Measurements from ENCODE around the gene SLC1A2.

The SLC1A2 gene

GRCh38 chr11:35459489-35459888, 40.1 kb upstream of the SLC1A2 start:
- TF ChIP-seq CTCF (IDR thresholded peaks at IDR 0.05; ENCODE audit: insufficient read depth, low read length, poor library complexity, severe bottlenecking): no peak
- H3K27me3 ChIP-seq (replicated peaks; ENCODE audit: control insufficient read depth, insufficient read depth, low read length): no peaks in the 10 kb centered on the region; the same call in 1 of the 2 replicates
- no peak for DNase-seq (ENCODE audit: extremely low read depth, insufficient read length)
- H3K4me3 ChIP-seq (replicated peaks; ENCODE audit: low read depth, low read length): no peak overlapping the region
- no peaks in the 10 kb centered on the region for H3K36me3 ChIP-seq (ENCODE audit: control insufficient read depth, insufficient read depth, low read length)

- Histone ChIP-seq H3K4me3 (replicated peaks; ENCODE audit: low read depth, low read length) (no peak overlapping the region), H3K36me3 (ENCODE audit: control insufficient read depth, insufficient read depth, low read length) (no peaks in the 10 kb centered on the region), H3K27me3 (replicated peaks; ENCODE audit: control insufficient read depth, insufficient read depth, low read length) (no peaks in the 10 kb centered on the region; the same call in 1 of the 2 replicates)
- DNase-seq (ENCODE audit: extremely low read depth, insufficient read length): no peak
- TF ChIP-seq CTCF (IDR thresholded peaks at IDR 0.05; ENCODE audit: insufficient read depth, low read length, poor library complexity, severe bottlenecking): no peak
Observed at GRCh38 chr11:35458846-35459245, 39.5 kb upstream of the SLC1A2 start.

DNA sequence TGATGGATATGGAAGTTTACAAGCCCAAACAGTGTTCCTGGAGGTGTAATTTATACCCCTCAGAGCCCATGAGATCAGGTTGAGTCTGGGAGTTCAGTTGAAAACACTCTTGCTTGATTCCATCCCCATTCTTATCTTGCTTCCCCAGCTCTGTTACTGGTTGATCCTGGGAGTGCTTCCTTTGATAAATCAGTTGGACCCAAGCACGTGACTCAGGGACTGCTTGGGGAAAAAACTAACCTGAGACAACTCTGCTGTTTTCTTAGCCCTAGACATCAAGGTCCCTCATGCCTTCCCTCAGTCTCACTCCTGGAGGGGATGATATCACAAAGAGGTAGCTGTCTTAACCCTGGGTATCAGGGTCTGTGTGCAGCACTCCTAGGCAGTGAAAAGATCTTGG, 35.0 kb upstream of the SLC1A2 start:
- TF ChIP-seq CTCF (IDR thresholded peaks at IDR 0.05; ENCODE audit: insufficient read depth, low read length, poor library complexity, severe bottlenecking): no peak
- Histone ChIP-seq H3K4me3 (replicated peaks; ENCODE audit: low read depth, low read length) (no peak overlapping the region), H3K27me3 (replicated peaks; ENCODE audit: control insufficient read depth, insufficient read depth, low read length) (no peaks in the 10 kb centered on the region; the same call in 1 of the 2 replicates), H3K36me3 (ENCODE audit: control insufficient read depth, insufficient read depth, low read length) (no peaks in the 10 kb centered on the region)
- DNase-seq (ENCODE audit: extremely low read depth, insufficient read length): no peak

- Histone ChIP-seq H3K4me3 (replicated peaks; ENCODE audit: low read depth, low read length) (no peak overlapping the region), H3K27me3 (replicated peaks; ENCODE audit: control insufficient read depth, insufficient read depth, low read length) (peaks cover 2% of the 10 kb centered on the region; the same call in 1 of the 2 replicates), H3K36me3 (ENCODE audit: control insufficient read depth, insufficient read depth, low read length) (no peaks in the 10 kb centered on the region)
- DNase-seq (ENCODE audit: extremely low read depth, insufficient read length): no peak
- no peak for TF ChIP-seq CTCF (IDR thresholded peaks at IDR 0.05; ENCODE audit: insufficient read depth, low read length, poor library complexity, severe bottlenecking)
Observed at GRCh38 chr11:35436581-35437250, 17.4 kb upstream of the SLC1A2 start.

GRCh38 chr11:35433588-35433987, 14.2 kb upstream of the SLC1A2 start:
- no peak for DNase-seq (ENCODE audit: extremely low read depth, insufficient read length)
- Histone ChIP-seq H3K36me3 (ENCODE audit: control insufficient read depth, insufficient read depth, low read length) (no peaks in the 10 kb centered on the region), H3K27me3 (replicated peaks; ENCODE audit: control insufficient read depth, insufficient read depth, low read length) (peaks cover 3% of the 10 kb centered on the region), H3K4me3 (replicated peaks; ENCODE audit: low read depth, low read length) (no peak overlapping the region)
- no peak for TF ChIP-seq CTCF (IDR thresholded peaks at IDR 0.05; ENCODE audit: insufficient read depth, low read length, poor library complexity, severe bottlenecking)

DNA sequence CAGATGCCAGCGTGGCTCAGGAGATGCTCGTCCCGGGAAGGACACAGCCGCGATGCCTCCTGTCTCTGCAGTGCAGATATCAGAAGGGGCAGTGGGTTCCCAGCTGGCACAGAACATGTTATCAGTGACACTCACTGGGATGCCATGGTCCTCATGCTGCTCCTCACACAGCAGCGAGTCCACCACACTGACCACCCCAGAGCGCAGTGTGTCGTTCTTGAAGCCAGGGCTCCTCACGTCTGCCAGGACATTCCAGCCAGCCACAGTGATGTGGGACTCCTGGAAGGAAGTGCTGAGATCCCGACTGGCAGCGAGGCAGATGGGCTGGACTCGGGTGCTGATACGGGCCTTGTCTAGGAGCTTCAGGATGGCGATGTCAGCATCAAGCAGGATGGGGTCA, 13.1 kb upstream of the SLC1A2 start:
- Histone ChIP-seq H3K27me3 (replicated peaks; ENCODE audit: control insufficient read depth, insufficient read depth, low read length) (peaks cover 3% of the 10 kb centered on the region), H3K36me3 (ENCODE audit: control insufficient read depth, insufficient read depth, low read length) (no peaks in the 10 kb centered on the region), H3K4me3 (replicated peaks; ENCODE audit: low read depth, low read length) (no peak overlapping the region)
- TF ChIP-seq CTCF (IDR thresholded peaks at IDR 0.05; ENCODE audit: insufficient read depth, low read length, poor library complexity, severe bottlenecking): no peak
- no peak for DNase-seq (ENCODE audit: extremely low read depth, insufficient read length)
